NCI-H1436 (cell line): ENCODE measurements around the gene CNGA3.

ENCODE experiments used
- DNase-seq: peaks from one replicate; lab custom pipeline; 2025; lab: John Stamatoyannopoulos, UW

CNGA3 gene

DNA sequence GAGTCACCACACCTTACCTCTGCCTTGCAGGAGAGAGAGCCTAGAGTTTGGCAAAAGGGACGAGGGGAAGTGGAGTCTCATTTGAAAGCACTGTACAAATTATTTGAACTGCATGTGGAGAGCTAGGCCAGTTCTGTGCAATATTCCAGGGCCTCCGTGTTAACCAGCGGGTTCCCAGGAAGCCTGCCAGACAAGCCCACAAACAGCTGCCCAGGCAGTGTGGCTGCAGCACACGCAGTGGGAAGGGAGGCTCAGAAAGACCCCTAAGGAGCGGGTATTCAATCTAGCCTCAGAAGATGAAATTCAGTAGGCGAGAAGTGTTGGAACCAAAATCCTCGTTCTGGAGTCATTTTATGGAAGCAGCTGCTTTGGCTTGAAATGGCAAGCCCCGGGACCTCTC, 30.7 kb downstream of the CNGA3 start:
- DNase-seq = no peak

DNA sequence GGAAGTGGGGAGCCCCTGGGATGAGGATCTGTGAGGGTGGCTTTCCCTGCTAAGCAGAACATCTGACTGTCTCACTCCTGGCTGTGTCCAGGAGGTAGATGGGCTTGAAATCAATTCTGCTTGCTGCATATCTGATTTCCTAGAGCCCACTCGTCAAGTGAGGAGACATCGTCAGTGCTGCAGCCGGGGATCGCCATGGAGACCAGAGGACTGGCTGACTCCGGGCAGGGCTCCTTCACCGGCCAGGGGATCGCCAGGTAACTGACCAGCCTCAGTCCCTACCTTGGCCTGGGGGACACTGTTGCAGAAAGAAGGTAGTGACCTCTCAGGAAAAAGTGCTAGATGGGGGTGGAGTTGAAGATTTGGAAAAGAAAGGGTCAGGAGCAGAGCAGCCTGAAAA, 31.3 kb downstream of the CNGA3 start:
- DNase-seq = no peak

DNA sequence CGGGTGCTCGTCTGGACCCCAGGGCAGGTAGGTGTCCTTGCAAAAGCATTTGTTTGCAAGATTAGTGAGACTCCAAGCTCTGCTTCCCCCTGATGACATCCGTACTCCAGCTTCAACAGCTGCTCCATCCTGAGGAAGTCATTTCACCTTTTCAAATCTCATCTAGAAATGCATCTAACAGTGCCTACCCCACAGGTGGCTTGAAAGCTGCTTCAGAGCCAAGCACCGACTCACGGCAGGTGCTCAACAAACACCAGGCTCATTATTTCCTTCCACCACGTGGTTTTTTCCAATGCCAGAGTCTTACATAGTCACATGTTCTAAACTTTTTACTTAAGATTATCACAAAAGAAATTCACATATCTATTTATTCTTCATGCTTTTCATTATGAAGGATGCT, 31.9 kb downstream of the CNGA3 start:
- no peak for DNase-seq

DNA sequence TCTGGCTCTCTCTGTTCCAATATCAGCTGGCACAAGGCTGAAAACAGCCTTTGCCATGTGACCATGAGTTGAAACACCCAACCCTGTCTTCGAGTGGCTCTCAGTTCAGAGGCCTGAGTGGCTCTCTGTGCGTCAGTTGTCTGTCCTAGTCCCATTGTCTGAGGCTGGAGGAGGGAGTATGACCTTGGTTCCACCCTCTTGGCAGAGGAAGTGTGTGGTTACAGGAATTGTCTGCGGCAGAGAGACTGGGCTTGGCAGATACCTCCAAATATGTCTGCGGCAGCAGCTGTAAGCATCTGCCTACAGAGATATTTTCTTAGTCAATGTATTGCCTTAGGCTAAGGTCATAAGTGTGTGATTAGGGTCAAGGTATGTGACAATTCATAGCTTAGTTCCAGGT, 32.6 kb downstream of the CNGA3 start:
- DNase-seq = no peak

DNA sequence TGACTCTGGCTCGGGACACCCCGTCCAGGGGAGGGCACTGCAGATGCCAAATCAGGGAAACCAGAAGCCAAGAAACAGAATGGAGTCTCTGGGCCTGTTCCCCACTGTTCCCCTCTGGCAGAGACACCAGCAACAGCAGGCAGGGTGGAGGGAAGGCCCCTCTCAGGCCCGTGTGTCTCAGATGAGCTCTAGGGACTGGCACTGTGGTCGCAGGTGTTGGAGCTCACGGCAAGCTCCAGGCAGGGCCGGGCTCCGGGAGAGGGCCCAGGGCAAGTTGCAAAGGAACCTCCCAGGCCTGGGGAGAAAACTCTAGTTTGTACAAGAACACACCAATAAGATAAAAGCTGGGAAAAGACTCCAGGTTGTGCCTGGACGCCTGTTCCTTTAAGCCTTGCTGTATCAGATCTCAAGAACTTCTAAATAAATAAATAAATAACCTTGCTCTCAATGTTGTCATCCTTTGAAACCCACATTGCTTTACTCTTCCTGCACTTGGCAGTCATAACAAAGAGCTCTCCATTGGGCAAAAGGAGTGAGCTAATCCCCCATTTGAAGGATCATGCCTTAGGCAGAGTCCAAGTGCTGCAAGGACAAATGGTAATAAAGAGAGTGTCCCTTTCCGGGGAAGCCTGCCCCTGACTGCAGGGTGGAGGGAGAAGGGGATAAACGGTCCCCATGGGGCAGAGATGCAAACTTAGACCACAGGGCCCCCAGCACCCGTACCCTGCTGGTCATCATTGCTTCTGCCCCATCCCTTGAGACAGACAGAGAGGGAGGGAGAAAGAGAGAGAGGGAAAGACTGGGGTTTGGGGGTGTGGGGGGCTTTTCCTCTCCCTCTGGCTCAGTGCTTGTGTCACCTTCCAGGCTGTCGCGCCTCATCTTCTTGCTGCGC, 33.3 kb downstream of the CNGA3 start:
- DNase-seq = no peak

DNA sequence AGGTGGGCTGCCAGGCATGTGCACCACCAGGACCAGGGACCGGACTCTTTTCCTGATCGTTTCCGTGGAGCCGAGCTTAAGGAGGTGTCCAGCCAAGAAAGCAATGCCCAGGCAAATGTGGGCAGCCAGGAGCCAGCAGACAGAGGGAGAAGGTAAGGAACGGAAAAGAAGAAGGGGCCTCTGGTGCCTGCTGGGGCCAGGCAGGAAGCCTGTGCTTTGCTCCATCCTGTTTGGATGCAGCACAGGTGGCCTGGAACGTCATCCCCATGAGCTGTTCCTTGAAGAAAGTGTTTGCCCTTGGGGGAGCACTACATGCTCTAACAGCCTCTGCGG, 33.9 kb downstream of the CNGA3 start:
- no peak for DNase-seq

DNA sequence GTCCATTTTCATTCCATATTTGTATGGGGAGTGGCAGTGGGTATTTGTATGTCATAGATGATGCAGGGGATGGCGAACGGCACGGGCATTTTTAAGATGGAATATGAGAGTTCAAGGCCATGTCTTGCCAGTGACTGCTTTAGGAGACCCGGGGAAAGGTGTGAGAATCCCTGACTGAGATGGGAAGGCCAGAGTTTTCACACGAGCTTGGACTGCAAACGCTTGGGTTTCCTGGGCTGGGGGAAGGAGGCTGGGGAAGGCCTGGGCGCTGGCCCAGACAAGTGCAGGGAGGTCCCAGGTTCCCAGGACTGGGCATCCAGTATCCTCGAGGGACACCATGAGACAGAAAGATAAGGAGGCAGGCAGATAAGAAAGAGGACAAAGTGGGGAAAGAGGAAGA, 35.2 kb downstream of the CNGA3 start:
- no peak for DNase-seq

DNA sequence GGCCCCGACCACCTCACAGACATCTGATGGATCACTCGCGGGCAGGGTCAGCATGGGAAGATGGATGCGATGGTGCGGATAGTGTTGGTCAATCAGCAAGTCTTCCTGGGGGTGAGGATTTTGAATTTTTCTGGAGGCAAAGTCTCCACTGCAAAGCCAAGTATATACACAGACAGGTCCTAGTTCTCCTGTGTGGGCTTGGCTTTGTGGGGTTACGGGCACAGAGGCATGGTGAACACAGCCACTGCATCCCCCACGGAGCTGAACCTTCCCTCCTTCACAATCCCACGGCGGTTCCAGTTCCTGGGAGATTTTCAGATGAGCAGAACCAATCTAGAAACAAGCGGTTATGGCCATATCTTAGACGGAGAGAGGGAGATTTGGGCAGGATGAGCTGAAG, 35.8 kb downstream of the CNGA3 start:
- no peak for DNase-seq

DNA sequence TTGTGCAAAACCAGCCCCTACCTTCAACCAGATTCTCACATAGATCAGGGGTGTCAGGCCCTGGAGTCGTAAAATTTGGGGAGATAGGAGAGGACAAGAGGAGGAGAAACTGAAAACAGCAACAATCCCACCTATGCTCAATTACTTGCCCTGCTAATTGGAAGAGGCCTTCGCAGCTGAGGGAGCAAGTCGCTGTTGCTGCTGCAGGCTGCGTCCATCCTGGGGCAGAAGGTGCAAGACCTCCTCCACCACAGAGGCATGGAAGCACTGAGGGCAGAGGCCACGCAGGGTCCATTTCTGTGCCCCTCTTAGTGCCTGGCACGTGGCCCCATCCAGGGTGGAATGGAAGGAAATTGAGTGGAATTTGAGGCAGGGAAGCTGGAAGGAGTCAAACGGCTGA, 36.5 kb downstream of the CNGA3 start:
- DNase-seq = no peak

DNA sequence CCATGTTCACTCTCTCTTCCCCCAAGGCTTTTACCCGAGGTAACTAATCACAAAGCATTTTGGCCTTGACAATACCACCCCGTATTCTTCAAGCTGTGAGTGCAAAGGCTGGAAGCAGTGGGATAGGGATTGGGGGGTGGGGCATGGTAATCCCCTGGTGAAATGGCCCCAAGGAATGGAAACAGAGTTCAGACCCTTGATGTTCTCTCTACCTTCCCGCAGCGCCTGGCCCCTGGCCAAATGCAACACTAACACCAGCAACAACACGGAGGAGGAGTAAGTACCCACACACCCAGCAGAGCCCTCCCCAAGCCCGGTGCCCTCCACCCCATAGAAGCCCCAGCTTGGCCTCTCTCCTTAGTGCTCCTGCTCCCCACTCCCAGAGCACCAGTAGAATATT, 36.9 kb downstream of the CNGA3 start:
- DNase-seq = no peak

DNA sequence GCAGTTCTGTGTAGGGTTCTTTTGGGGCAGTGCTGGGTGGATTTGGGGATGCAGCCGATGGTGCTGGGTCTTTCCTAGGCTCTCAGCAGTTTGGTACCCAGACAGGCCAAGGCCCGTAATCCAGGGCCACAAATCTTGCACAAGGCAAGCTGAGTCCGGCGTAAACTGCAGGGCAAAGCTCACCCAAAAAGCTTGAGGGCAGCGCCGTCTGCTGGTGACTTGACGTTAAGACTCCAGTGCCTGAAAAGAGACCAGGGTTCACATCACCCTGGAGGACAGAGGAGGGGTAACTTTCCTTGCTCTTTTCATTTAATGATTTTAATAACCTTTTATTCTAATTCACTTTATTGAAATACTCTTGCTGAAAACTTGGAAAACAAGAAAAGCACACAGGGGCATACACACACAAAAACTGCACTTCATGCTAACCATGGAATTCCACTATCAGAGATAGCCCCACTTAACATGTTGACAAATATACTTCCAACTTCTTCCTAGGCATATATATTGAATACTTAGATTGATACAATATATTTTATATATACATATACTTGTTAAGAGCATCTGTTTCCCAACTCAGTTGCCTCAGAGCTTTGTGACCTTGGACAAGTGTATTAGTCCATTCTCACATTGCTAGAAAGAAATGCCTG, 38.9 kb downstream of the CNGA3 start:
- DNase-seq = peak; percentile 69

DNA sequence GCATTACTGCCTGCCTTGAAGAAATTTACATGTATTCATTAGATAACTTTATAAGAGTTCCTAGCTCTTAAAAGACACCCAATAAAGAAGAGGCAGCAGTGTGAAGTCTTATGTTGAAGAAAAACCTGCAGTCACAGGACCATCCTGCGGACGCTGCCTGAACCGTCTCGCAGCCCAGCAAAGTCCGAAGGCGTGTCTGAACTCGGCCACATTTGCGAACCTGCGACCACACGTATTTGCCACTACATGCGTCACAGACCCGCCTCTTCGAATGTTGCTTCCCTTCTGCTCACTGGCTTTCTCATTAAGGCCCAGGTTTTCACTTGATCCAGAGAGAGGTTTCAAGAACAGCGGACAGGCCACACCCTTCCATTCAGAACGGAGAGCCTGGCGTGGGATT, 41.2 kb downstream of the CNGA3 start:
- no peak for DNase-seq

DNA sequence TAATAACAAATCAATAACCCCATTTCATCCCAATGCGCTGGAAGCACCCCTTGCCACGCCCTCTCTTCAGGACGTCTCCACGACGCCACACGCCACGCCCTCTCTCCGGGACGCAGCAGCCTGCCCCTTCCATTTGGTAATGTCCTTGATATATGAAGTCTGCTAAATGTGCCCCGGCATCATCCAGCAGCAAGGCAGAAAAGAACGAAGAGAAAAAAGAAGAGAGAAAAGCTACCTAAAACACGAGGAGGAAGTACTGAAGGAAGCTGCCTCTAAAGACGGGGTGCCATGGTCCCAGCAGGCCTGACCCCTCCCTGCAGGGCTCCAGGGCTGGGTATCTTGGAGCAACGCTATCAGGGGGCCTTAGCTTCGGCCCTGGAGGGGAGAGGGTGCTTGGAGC, 41.8 kb downstream of the CNGA3 start:
- no peak for DNase-seq

DNA sequence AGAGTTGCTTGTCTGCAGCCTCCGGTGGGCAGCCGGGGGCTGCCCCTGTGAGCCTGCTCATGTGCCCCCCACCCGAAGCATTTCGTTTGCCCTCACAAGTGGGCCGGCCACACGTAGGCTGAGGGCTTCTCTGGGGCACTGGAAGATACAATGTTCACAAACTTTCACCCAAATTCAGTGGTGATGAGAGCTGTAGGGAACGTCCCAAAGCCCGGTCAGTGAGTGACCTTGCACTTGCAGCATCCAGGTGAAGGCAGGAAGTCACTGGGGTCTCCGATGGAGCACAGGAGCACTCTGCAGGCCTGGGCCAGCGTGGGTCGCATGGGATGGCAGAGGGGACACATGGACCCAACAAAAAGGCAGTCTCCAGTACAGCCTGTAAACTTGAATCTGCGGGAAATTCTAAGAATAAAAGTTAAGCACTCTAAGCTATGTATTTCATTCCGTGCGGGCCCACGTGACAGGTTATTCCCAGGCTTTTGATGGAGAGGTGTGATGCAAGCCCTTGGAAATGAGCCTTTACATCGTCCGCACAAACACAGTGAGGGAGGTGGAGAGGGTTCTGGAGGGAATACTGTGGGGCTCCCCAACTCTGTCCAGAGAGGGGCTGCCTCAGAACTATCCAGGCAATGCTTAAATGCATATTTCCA, 42.5 kb downstream of the CNGA3 start:
- no peak for DNase-seq

DNA sequence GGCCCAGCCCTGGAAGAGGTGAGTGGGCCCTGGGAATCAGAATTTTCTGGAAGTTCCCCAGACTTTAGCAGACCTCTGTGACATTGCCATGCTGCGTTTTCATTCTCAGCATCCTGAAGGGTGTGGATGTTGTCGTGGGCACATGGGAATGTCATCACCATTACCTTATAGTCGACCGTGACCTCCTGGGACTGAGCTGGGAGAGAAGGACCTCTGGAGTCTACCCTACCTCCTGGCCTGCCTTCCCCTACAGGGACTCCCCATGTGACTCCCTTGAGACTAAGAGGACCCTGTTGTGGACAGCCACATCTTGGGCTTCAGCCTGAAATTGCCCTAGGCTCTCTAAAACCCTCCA, 43.0 kb downstream of the CNGA3 start:
- no peak for DNase-seq

DNA sequence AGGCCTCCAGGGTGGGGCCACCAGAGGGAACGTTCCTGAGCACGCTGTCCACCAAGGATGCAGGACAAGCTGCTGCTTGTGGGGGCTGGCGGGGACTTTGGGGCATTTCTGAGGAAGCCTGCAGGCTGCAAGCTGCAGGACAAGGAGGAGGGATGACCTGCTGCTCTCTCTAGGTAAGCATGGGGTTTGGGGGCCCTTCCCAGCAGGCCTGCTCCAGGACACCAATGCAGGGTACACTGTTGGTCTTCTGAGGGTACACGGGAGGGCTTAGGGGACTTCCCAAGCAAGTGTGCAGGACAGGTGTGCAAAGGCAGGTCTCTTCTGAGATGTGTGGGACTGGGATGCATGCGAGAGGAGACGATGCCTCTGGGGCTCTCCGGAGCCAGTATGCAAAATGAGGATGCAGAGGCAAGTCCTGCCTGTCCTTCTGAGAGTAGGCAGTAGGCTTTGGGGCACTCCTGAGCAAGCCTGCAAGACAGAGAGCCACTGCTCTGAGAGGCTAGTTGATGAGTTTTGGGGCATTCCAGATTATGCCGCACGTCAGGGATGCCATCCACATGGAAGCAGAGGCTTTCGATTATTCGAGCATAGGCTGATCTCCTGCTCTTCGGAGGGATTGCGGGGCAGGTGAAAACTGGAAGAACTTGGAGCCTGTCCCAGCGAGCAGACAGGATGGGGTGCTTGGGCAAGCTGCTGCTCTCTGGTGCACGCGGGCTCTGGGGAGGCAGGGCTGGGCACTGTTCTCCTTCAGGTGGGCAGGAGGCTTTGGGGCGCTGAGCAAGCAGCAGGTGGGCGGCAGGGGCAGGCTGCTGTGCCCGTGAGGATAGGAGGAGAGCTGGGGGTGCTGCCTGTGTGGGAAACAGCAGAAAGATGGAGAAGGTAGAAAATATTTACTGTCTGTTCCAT, 44.6 kb downstream of the CNGA3 start:
- no peak for DNase-seq

DNA sequence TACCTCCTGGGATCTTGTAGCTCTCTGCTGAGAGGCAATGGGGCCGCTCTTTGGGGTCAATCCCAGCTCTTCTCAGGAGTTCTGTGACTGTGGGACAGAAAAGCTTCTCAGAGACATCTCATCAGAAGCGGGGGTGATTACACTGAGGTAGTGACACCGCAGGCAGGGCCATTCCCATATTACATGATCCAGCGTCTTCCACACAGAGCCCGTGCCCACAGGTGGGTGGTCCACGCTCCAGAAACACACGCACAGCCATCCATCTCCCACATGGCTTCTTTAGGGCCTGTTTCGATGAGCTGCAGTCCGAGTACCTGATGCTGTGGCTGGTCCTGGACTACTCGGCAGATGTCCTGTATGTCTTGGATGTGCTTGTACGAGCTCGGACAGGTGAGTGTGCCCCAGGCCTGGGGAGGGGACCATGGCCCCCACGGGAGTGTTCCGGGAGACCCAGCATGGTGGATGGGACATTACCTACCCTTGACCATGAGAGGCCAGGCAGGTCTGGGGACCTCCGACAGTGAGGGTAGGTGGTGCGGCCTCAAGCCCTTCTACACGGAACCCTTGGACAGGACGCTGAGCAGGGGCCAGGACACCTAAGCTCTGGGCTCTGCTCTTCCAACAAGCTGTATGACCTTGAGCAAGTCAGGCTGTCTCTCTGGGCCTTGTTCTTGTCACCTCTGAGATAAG, 45.5 kb downstream of the CNGA3 start:
- DNase-seq = no peak

DNA sequence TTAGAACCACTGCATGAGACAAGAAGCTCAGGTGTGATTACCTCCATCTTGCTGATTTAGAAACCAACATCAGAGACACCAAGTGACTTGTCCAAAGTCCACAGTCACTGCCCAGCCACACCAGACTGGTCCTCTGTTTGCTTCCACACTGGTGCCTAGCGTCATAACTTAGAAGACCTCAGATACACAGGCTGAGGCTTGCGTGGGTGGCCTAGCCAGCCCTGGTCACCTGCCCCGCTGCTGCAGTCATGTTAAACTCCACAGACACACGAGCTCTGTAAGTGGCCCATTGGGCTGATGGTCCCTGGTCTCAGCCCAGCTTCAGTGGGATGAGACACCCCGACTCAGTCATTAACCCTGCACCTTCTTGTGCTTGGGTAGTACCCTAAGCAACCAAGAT, 47.1 kb downstream of the CNGA3 start:
- no peak for DNase-seq

DNA sequence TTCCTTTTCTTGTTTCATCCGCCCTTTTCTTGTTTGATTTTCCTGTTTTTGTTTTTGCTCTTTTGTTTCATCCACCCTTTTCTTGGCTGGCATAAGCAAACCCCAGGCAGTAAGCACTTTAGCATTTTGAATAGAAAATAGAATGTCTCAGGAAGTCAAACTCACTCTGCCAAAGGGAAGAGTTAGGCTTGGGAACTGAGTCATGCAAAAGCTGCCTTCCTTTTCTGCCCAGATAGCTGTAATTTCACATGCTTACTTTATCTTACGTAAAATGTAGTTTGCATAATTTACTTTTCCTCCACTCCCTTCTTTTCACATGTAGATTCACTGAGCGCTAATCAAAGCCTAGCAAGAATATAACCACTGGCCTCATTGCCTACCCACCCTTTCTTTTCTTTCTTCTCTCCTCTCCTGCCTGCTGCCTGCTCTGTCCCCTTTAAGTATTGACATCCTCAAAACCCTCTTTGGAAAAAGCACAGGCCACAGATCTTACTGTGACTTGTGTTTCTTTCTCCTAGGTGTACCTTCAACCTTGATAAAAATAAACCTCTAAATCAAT, 48.4 kb downstream of the CNGA3 start:
- DNase-seq = no peak

DNA sequence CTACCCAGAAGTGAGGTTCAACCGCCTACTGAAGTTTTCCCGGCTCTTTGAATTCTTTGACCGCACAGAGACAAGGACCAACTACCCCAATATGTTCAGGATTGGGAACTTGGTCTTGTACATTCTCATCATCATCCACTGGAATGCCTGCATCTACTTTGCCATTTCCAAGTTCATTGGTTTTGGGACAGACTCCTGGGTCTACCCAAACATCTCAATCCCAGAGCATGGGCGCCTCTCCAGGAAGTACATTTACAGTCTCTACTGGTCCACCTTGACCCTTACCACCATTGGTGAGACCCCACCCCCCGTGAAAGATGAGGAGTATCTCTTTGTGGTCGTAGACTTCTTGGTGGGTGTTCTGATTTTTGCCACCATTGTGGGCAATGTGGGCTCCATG, 49.7 kb downstream of the CNGA3 start:
- no peak for DNase-seq

DNA sequence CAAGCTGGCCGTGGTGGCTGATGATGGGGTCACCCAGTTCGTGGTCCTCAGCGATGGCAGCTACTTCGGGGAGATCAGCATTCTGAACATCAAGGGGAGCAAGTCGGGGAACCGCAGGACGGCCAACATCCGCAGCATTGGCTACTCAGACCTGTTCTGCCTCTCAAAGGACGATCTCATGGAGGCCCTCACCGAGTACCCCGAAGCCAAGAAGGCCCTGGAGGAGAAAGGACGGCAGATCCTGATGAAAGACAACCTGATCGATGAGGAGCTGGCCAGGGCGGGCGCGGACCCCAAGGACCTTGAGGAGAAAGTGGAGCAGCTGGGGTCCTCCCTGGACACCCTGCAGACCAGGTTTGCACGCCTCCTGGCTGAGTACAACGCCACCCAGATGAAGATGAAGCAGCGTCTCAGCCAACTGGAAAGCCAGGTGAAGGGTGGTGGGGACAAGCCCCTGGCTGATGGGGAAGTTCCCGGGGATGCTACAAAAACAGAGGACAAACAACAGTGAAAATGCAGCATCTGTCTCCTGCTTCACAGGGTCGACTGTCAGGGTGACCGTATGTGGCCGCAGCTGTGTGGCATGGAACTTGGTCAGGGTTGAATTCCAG, 50.6 kb downstream of the CNGA3 start:
- no peak for DNase-seq
